Tibial nerve (tissue), 4 donors: Measurements from ENCODE around the gene SUV39H2. TPM values are rescaled to one million over a fixed set of nuclear protein-coding genes. Genes with fewer than 3 reads are reported as not detected.

Experiments used
- DNase-seq, 2 donors: peaks; one replicate each; pipeline ENCODE4 v3.0.0-alpha.2; 2019; ENCODE audit warnings: low spot score in 2 of 2
- H3K27ac ChIP-seq, 4 donors: fragments of 200-600 bp; sonication (generic) in 3 of 4; one replicate each; pipeline ENCODE4 v1.5.1; 2017 to 2019; ENCODE audit warnings: mild to moderate bottlenecking in 1 of 4
- H3K27me3 ChIP-seq, 2 donors: fragments of 200-600 bp; sonication (generic) in 1 of 2; one replicate each; pipeline versions ENCODE4 v1.5.1 to v1.6.0; 2017 to 2019
- H3K36me3 ChIP-seq, 3 donors: fragments of 200-600 bp; sonication (generic); one replicate each; pipeline ENCODE4 v1.5.1; 2018 to 2019
- H3K4me1 ChIP-seq, 4 donors: fragments of 200-600 bp; sonication (generic) in 3 of 4; one replicate each; pipeline ENCODE4 v1.5.1; 2017 to 2019
- H3K4me3 ChIP-seq, 4 donors: fragments of 200-600 bp; sonication (generic) in 3 of 4; one replicate each; pipeline ENCODE4 v1.5.1; 2017 to 2019; ENCODE audit warnings: mild to moderate bottlenecking in 1 of 4, moderate library complexity in 1 of 4
- H3K9me3 ChIP-seq, 4 donors: fragments of 200-600 bp; sonication (generic) in 3 of 4; one replicate each; pipeline ENCODE4 v1.5.1; 2017 to 2019
- CTCF ChIP-seq, 5 experiments: fragments of 200-600 bp in 3 of 5; fragments of 450-650 bp in 2 of 5; sonication (generic) in 3 of 5; IDR thresholded peaks; one replicate each; pipeline ENCODE4 v1.5.1; 2016 to 2019; ENCODE audit warnings: antibody characterized with exemption in 5 of 5, mild to moderate bottlenecking in 3 of 5, moderate library complexity in 2 of 5
- EP300 ChIP-seq, 2 donors: sonication (generic); formaldehyde crosslinking; IDR thresholded peaks; one replicate each; pipeline ENCODE4 v1.6.1; 2017; ENCODE audit warnings: antibody characterized with exemption in 2 of 2, mild to moderate bottlenecking in 1 of 2
- POLR2A ChIP-seq, 2 donors: fragments of 450-650 bp; IDR thresholded peaks; one replicate each; pipeline ENCODE4 v1.6.1; 2017; ENCODE audit warnings: antibody characterized with exemption in 2 of 2, mild to moderate bottlenecking in 2 of 2, moderate library complexity in 2 of 2
- WGBS, 2 donors: methylation state at CpG; one replicate each; pipeline ENCODE4 v1.1.5; 2018; 5-methylcytosine and 5-hydroxymethylcytosine counted together
- total RNA-seq, 4 donors: library from RNA; depleted of rRNA; stranded (reverse); fragments of >200 nt; gene quantifications; one replicate each; pipeline ENCODE4 v1.1.0, GENCODE V29; 2016

SUV39H2 gene
- total RNA-seq, 4 donors from 2014 or later, result 2.2 to 4.4 (median 3.0) TPM

GRCh38 chr10:14837757-14838581, 40.7 kb upstream of the SUV39H2 start, which contains the start of the genes CDNF, HSPA14 and MSANTD7:
CDNF (minus strand) TSS chr10:14838037; CDS start chr10:14837946, 91 bp downstream.
HSPA14 (plus strand) TSS chr10:14838306; CDS start chr10:14838403, 97 bp downstream.
MSANTD7 (plus strand) TSS chr10:14838306; CDS start chr10:14842285, 3,979 bp downstream.
- DNase-seq, result peak; percentile 96 to 97
- peak within 1 kb of the TSS; percentile 78 to 97 (median 96) for H3K27ac ChIP-seq
- whole genome bisulfite sequencing, 2 donors, result 0 to 1% methylated on average over 41 to 53 of the region's 72 CpGs
- H3K4me1 ChIP-seq, result peaks cover 3 to 23% (median 10%) of the 10 kb centered on the region in 4 donors
- TF ChIP-seq POLR2A (IDR thresholded peaks at IDR 0.05) (peak; percentile 43 to 78), EP300 (IDR thresholded peaks at IDR 0.05) (peak; percentile 89 to 97), CTCF (IDR thresholded peaks at IDR 0.05) (peak in 2 of 5 experiments; percentile 26 to 48)
- H3K36me3 ChIP-seq, result peaks cover 0 to 26% (median 13%) of the 10 kb centered on the region in 3 donors
- no peaks in the 10 kb centered on the region for H3K27me3 ChIP-seq
- no peaks in the 10 kb centered on the region for H3K9me3 ChIP-seq
- peak within 1 kb of the TSS; percentile 75 to 93 (median 86) for H3K4me3 ChIP-seq

- WGBS, 2 donors, result 0% methylated on average over 37 of the region's 60 CpGs
- Histone ChIP-seq H3K27me3 (no peaks in the 10 kb centered on the region), H3K4me3 (peak overlapping the region; percentile 75 to 93 (median 86)), H3K9me3 (no peaks in the 10 kb centered on the region), H3K27ac (peak overlapping the region; percentile 61 to 97 (median 94)), H3K36me3 (peaks cover 0 to 34% (median 13%) of the 10 kb centered on the region in 3 donors), H3K4me1 (peaks cover 3 to 23% (median 10%) of the 10 kb centered on the region in 4 donors)
- DNase-seq, result no peak
- TF ChIP-seq POLR2A (IDR thresholded peaks at IDR 0.05), result no peak
- no peak for TF ChIP-seq EP300 (IDR thresholded peaks at IDR 0.05)
- TF ChIP-seq CTCF (IDR thresholded peaks at IDR 0.05), result no peak
Measured at GRCh38 chr10:14838582-14839304, 39.9 kb upstream of the SUV39H2 start.

GRCh38 chr10:14839305-14839695, 39.4 kb upstream of the SUV39H2 start:
- H3K27me3 ChIP-seq, result no peaks in the 10 kb centered on the region
- peaks cover 0 to 39% (median 13%) of the 10 kb centered on the region in 3 donors for H3K36me3 ChIP-seq
- H3K27ac ChIP-seq, result peak overlapping the region in 3 of 4 donors; percentile 92 to 97 (median 97)
- no peak for DNase-seq
- no peak for TF ChIP-seq CTCF (IDR thresholded peaks at IDR 0.05)
- no peak for TF ChIP-seq EP300 (IDR thresholded peaks at IDR 0.05)
- WGBS, 2 donors, result 12 to 16% methylated on average over 14 of the region's 14 CpGs
- peak overlapping the region; percentile 75 to 93 (median 86) for H3K4me3 ChIP-seq
- peaks cover 3 to 23% (median 10%) of the 10 kb centered on the region in 4 donors for H3K4me1 ChIP-seq
- H3K9me3 ChIP-seq, result no peaks in the 10 kb centered on the region

GRCh38 chr10:14840178-14840577, 38.5 kb upstream of the SUV39H2 start:
- no peak overlapping the region for H3K4me3 ChIP-seq
- H3K4me1 ChIP-seq, result peaks cover 3 to 23% (median 10%) of the 10 kb centered on the region in 4 donors
- H3K27me3 ChIP-seq, result no peaks in the 10 kb centered on the region
- no peaks in the 10 kb centered on the region for H3K9me3 ChIP-seq
- no peak overlapping the region for H3K27ac ChIP-seq
- WGBS, 2 donors, result 92 to 94% methylated on average over 2 of the region's 2 CpGs
- no peak for DNase-seq
- TF ChIP-seq EP300 (IDR thresholded peaks at IDR 0.05), result no peak
- no peak for TF ChIP-seq POLR2A (IDR thresholded peaks at IDR 0.05)
- no peak for TF ChIP-seq CTCF (IDR thresholded peaks at IDR 0.05)
- peaks cover 2 to 48% (median 13%) of the 10 kb centered on the region in 3 donors for H3K36me3 ChIP-seq
